IgD-negative memory B cell (primary cell): ENCODE measurements around the gene FNDC1. TPM values are rescaled to one million over a fixed set of nuclear protein-coding genes. Genes with fewer than 3 reads are reported as not detected.

Experiments
- H3K27ac Mint-ChIP-seq, 3 donors: one replicate each; pipeline ENCODE4 v1.8.0; 2020 to 2022; ENCODE audit warnings: mild to moderate bottlenecking in 3 of 3, mixed read lengths in 3 of 3, moderate library complexity in 1 of 3
- H3K27me3 Mint-ChIP-seq: one replicate; pipeline ENCODE4 v1.8.0; 2021; ENCODE audit warnings: mixed read lengths
- H3K36me3 Mint-ChIP-seq: one replicate; pipeline ENCODE4 v1.8.0; 2020; ENCODE audit warnings: mild to moderate bottlenecking, mixed read lengths
- H3K4me1 Mint-ChIP-seq, 3 donors: one replicate each; pipeline ENCODE4 v1.8.0; 2020 to 2022; ENCODE audit warnings: mixed read lengths in 3 of 3, mild to moderate bottlenecking in 1 of 3
- H3K4me3 Mint-ChIP-seq, 4 donors: one replicate each; pipeline ENCODE4 v1.8.0; 2020 to 2022; ENCODE audit warnings: mild to moderate bottlenecking in 4 of 4, mixed read lengths in 4 of 4, moderate library complexity in 3 of 4
- H3K9me3 Mint-ChIP-seq, 3 donors: one replicate each; pipeline ENCODE4 v1.8.0; 2020 to 2021; ENCODE audit warnings: mixed read lengths in 3 of 3, mild to moderate bottlenecking in 1 of 3
- polyA plus RNA-seq: library from polyadenylated mRNA; unstranded; fragments of 300-500 nt; fragmentation: Illumina TruSeq; gene quantifications from one replicate; pipeline ENCODE4 v1.2.3, GENCODE V29; 2021

FNDC1 gene
- polyA plus RNA-seq, 1 donor from 2014 or later, result not detected

DNA sequence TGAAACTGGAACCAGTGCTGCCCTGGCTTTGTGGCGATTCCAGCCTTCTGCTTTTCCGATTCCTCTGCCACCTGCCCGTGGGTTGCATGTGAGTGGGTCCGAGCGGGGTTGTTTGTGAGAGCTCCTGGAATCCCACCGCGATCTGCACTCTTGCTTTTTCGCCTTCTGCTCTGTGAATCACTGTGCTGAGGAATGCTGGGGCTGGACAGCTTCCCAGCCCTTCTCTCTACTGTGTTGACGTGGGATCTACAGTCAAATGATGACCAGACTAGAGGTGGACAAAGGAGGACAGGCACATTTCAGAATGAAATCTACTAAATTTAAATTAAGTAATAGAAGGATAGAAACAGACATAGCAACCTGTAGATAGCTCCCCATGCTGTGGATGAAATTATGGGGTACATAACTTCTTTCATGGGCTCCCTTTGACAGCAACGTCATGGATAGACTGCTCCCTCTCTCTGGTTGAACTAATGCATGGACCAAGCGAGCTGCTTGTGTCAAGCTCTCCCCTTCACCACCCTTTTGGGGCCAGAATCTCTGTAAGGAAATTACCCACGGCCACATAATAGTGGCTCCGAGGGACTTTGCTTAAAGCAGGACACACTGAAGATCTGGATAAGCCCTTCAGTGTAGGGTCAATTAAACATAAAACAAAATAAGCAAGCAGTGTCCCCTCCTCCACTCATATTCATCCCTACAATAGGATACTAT is 2.0 kb downstream of the FNDC1 start:
- Mint-ChIP-seq H3K4me3 (peak overlapping the region in 2 of 4 donors; percentile 70 to 83), H3K36me3 (no peaks in the 10 kb centered on the region), H3K9me3 (no peaks in the 10 kb centered on the region), H3K4me1 (peaks cover 12 to 23% (median 18%) of the 10 kb centered on the region in 3 donors), H3K27ac (peak overlapping the region in 1 of 3 donors; percentile 8), H3K27me3 (peaks cover 57% of the 10 kb centered on the region)

DNA sequence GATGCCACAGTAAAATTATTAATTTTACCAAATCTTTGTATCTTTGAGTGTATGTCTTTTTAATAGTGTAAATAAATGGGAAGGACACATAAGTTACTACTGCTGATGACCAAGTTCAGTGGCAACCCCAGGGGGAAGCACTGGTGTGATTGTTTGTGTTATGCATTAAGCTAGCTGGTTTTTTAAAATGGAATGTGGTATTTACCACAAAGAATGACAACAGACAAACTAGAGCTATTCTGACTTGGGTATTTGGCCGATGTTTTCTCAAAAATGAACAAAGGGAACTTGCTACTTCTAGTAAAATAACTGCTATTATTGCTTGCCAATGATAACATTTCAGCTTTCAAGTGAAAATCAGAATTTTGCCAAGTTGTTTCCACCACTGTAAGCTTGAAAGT is 2.9 kb downstream of the FNDC1 start:
- Mint-ChIP-seq H3K4me3 (peak overlapping the region in 1 of 4 donors; percentile 27), H3K9me3 (no peaks in the 10 kb centered on the region), H3K27me3 (peaks cover 53% of the 10 kb centered on the region), H3K4me1 (peaks cover 12 to 23% (median 18%) of the 10 kb centered on the region in 3 donors), H3K36me3 (no peaks in the 10 kb centered on the region), H3K27ac (no peak overlapping the region)

- no peaks in the 10 kb centered on the region for H3K9me3 Mint-ChIP-seq
- H3K27ac Mint-ChIP-seq, result no peak overlapping the region
- peak overlapping the region; percentile 35 to 89 (median 76) for H3K4me3 Mint-ChIP-seq
- peaks cover 3% of the 10 kb centered on the region for H3K36me3 Mint-ChIP-seq
- H3K4me1 Mint-ChIP-seq, result peaks cover 12 to 16% (median 13%) of the 10 kb centered on the region in 3 donors
- peaks cover 35% of the 10 kb centered on the region for H3K27me3 Mint-ChIP-seq
These were observed 5.2 kb downstream of the FNDC1 start for GRCh38 chr6:159174263-159174969.

- Mint-ChIP-seq H3K36me3 (peaks cover 3% of the 10 kb centered on the region), H3K27me3 (peaks cover 12% of the 10 kb centered on the region), H3K4me1 (peaks cover 4 to 8% (median 7%) of the 10 kb centered on the region in 3 donors), H3K27ac (no peak overlapping the region), H3K9me3 (no peaks in the 10 kb centered on the region), H3K4me3 (no peak overlapping the region)
These were observed 7.7 kb downstream of the FNDC1 start for GRCh38 chr6:159176913-159177312.

DNA sequence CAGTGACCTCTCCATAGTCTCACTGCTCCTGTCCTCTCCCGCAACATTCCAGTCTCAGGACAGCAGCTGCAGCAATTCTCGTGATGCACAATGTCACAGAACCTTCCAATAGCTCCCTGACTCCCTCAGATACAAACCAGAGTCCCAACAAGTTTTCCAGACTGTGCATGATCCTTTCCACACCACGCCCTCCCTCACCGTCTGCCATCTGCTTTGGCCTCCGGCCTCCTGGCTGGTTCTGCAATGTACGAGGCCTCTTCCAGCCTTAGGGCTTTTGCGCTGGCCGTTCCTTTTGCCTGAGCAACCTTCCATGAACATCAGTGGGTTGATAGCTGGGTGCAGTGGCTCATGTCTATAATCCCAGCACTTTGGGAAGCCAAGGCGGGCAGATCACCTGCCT is 9.6 kb downstream of the FNDC1 start:
- no peak overlapping the region for H3K4me3 Mint-ChIP-seq

DNA sequence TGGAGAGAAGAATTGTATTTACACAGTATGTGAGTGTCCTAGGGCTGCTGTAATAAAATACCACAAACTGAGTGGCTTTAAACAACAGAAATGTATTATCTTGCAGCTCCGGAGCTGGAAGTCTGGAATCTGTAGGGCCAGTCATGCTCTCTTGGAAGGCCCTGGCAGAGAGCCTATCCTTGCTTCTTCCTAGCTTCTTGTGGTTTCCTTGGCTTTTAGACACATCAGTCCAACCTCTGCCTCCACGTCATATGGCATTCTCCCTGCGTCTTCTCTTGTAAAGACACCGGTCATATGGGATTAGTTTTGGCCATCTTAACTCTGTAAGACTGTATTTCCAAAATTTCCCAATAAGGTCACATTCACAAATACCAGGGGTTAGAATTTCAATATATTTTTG is 10.8 kb downstream of the FNDC1 start:
- H3K27me3 Mint-ChIP-seq, result peaks cover 7% of the 10 kb centered on the region
- H3K4me3 Mint-ChIP-seq, result no peak overlapping the region
- H3K27ac Mint-ChIP-seq, result no peak overlapping the region
- peaks cover 0 to 3% (median 3%) of the 10 kb centered on the region in 3 donors for H3K4me1 Mint-ChIP-seq
- peaks cover 3% of the 10 kb centered on the region for H3K36me3 Mint-ChIP-seq
- no peaks in the 10 kb centered on the region for H3K9me3 Mint-ChIP-seq

More for the DNA sequence above, 9.6 kb downstream of the FNDC1 start:
- H3K9me3 Mint-ChIP-seq, result no peaks in the 10 kb centered on the region
- no peak overlapping the region for H3K27ac Mint-ChIP-seq
- H3K27me3 Mint-ChIP-seq, result peaks cover 10% of the 10 kb centered on the region
- H3K36me3 Mint-ChIP-seq, result peaks cover 3% of the 10 kb centered on the region
- H3K4me1 Mint-ChIP-seq, result peaks cover 4 to 8% (median 8%) of the 10 kb centered on the region in 3 donors

DNA sequence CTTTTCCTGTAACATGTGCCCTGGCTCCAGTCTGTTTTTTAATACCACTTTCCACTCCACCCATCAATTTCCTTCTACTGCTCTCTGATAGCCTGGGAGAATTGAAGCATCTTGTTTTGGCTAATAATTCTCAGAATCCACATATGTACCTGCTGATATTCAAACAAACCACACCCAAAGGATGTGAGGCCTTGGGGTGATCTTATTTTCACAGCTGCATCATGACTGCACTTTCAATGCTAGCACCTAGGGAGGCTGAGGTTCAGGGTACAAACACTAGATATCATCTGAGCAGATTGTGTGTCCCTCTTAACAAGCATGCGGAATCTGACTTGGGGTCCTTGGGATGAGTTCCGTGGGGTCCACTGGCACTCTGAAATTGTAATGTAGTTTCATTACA is 12.7 kb downstream of the FNDC1 start:
- H3K27ac Mint-ChIP-seq, result no peak overlapping the region
- H3K4me1 Mint-ChIP-seq, result peaks cover 0 to 3% (median 3%) of the 10 kb centered on the region in 3 donors
- H3K4me3 Mint-ChIP-seq, result no peak overlapping the region
- H3K36me3 Mint-ChIP-seq, result peaks cover 3% of the 10 kb centered on the region
- peaks cover 0 to 2% (median 0%) of the 10 kb centered on the region in 3 donors for H3K9me3 Mint-ChIP-seq
- peaks cover 7% of the 10 kb centered on the region for H3K27me3 Mint-ChIP-seq

- Mint-ChIP-seq H3K9me3 (peaks cover 0 to 2% (median 0%) of the 10 kb centered on the region in 3 donors), H3K36me3 (no peaks in the 10 kb centered on the region), H3K4me1 (peaks cover under 1 to 3% (median 3%) of the 10 kb centered on the region in 3 donors), H3K4me3 (peak overlapping the region in 1 of 4 donors; percentile 34), H3K27me3 (peaks cover 7% of the 10 kb centered on the region), H3K27ac (no peak overlapping the region)
These were observed 15.4 kb downstream of the FNDC1 start for GRCh38 chr6:159184559-159184958.

DNA sequence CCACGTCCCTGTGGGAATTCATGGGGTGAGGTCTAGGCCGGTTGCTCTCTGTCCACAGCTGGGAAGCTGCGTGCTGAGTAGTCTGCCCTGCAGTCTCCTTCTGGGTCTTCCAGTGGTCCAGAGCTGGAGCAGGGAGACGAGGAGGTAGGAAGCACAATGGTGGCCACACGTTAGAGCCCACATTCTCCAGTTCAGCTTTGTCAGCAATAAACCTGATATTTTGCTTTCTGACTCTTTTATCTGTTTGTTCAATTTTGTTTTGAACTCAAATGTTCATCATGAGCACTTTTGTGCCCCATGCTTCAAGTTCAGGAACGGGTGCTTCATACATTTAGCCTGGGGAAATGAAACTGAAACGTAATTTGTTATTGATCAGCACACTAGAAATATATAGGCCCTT is 21.3 kb downstream of the FNDC1 start:
- Mint-ChIP-seq H3K27ac (no peak overlapping the region), H3K27me3 (peaks cover 5% of the 10 kb centered on the region), H3K36me3 (no peaks in the 10 kb centered on the region), H3K4me1 (peaks cover 8 to 19% (median 18%) of the 10 kb centered on the region in 3 donors), H3K4me3 (peak overlapping the region in 2 of 4 donors; percentile 18 to 69), H3K9me3 (peaks cover 0 to 3% (median 2%) of the 10 kb centered on the region in 3 donors)

- Mint-ChIP-seq H3K27me3 (peaks cover 5% of the 10 kb centered on the region), H3K27ac (no peak overlapping the region), H3K4me1 (peaks cover 8 to 24% (median 21%) of the 10 kb centered on the region in 3 donors), H3K9me3 (peaks cover 0 to 3% (median 0%) of the 10 kb centered on the region in 3 donors), H3K36me3 (no peaks in the 10 kb centered on the region), H3K4me3 (peak overlapping the region in 1 of 4 donors; percentile 39)
These were observed 24.7 kb downstream of the FNDC1 start for GRCh38 chr6:159193923-159194322.

GRCh38 chr6:159194421-159194820 is 25.2 kb downstream of the FNDC1 start:
- peaks cover 5% of the 10 kb centered on the region for H3K27me3 Mint-ChIP-seq
- H3K4me3 Mint-ChIP-seq, result no peak overlapping the region
- H3K9me3 Mint-ChIP-seq, result peaks cover 0 to 3% (median 0%) of the 10 kb centered on the region in 3 donors
- no peak overlapping the region for H3K27ac Mint-ChIP-seq
- peaks cover 8 to 24% (median 21%) of the 10 kb centered on the region in 3 donors for H3K4me1 Mint-ChIP-seq
- no peaks in the 10 kb centered on the region for H3K36me3 Mint-ChIP-seq

DNA sequence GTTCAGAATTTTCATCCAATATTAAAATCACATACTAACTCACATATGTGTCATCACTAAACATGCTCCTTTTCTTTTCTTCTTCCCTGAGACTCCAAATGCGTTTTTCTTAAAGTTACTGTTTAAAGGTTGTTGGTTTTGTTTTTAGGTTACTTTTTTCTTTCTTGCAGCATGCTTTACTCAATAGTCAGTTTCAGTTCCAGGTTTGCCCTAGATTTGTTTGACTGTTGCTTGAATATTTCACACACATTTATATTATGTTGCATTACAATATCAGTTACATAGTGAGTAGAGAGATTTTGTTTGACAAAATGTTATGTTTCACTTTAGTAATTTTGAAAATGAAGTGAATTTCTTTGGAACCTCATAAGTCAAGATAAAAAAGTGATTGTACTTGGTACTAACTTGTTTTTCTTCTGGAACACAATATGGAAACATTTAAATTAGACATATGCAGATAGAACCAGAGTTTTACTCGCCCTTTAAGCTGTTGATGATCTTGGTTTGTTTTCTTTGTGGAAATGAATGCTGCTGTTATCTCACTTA is 27.3 kb downstream of the FNDC1 start:
- H3K9me3 Mint-ChIP-seq, result peaks cover 0 to 3% (median 0%) of the 10 kb centered on the region in 3 donors
- peaks cover 8 to 19% (median 13%) of the 10 kb centered on the region in 3 donors for H3K4me1 Mint-ChIP-seq
- H3K36me3 Mint-ChIP-seq, result no peaks in the 10 kb centered on the region
- no peak overlapping the region for H3K27ac Mint-ChIP-seq
- H3K27me3 Mint-ChIP-seq, result peaks cover 8% of the 10 kb centered on the region
- no peak overlapping the region for H3K4me3 Mint-ChIP-seq

DNA sequence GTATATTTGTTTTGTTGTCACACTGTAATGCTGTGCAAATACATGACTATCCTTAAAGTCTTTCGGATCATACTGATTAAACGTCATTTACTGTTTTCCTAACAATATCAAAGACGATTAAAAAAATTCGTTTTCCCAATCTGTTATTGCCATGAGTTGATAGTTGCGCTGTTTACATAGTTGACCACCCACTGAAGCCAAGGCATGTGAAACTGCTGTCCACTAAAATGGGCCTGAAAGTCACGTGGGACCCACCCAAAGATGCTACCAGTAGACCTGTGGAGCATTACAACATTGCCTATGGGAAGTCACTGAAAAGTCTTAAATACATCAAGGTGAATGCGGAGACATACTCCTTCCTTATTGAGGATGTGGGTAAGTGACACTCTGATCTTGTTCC is 28.1 kb downstream of the FNDC1 start:
- Mint-ChIP-seq H3K4me3 (no peak overlapping the region), H3K27ac (no peak overlapping the region), H3K27me3 (peaks cover 8% of the 10 kb centered on the region), H3K36me3 (no peaks in the 10 kb centered on the region), H3K4me1 (peaks cover 8 to 19% (median 13%) of the 10 kb centered on the region in 3 donors), H3K9me3 (peaks cover 0 to 3% (median 0%) of the 10 kb centered on the region in 3 donors)

DNA sequence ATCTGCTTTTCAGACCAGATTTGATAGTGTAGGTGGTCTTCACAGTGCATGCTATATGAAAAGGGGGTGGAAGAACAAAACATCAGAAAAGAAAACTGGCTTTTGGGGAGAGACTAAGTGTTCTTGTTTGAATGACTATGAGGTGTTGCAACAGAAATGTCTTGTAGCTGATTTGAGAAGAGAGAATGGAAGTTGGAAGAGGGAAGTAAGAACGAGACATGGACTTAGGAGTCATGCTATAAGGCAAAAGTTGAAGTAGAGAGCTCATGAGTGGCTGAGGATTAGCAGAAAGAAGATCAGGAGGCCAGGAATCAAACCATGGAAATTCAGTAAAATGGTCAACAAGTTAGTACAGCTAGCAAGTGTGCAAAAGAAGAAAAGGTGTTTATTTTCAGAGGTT is 32.1 kb downstream of the FNDC1 start:
- peaks cover 3% of the 10 kb centered on the region for H3K27me3 Mint-ChIP-seq
- H3K36me3 Mint-ChIP-seq, result no peaks in the 10 kb centered on the region
- H3K4me1 Mint-ChIP-seq, result peaks cover 0 to 5% (median 3%) of the 10 kb centered on the region in 3 donors
- peaks cover 0 to 3% (median 0%) of the 10 kb centered on the region in 3 donors for H3K9me3 Mint-ChIP-seq
- no peak overlapping the region for H3K4me3 Mint-ChIP-seq
- H3K27ac Mint-ChIP-seq, result no peak overlapping the region
